ENCODE data around the gene FMO3. TPM values are rescaled to one million over a fixed set of nuclear protein-coding genes. Genes with fewer than 3 reads are reported as not detected.

FMO3 gene
- total RNA-seq, 2 donors from 2014 or later = 0.19 to 0.42 TPM

GRCh38 chr1:171122299-171122698, 31.6 kb downstream of the FMO3 start:
- Histone ChIP-seq H3K9me3 (no peaks in the 10 kb centered on the region), H3K27me3 (no peaks in the 10 kb centered on the region), H3K36me3 (no peaks in the 10 kb centered on the region), H3K4me3 (no peak overlapping the region), H3K9ac (ENCODE audit: low read depth in 2 of 2, low read length in 2 of 2) (no peak overlapping the region), H3K4me1 (no peaks in the 10 kb centered on the region), H3K27ac (no peak overlapping the region)
- DNase-seq = no peak
- TF ChIP-seq CTCF (IDR thresholded peaks at IDR 0.05) = no peak
- intact Hi-C loops (cut with DNase I) = no loop called here

GRCh38 chr1:171122893-171123292, 32.2 kb downstream of the FMO3 start:
- Histone ChIP-seq H3K9ac (ENCODE audit: low read depth in 2 of 2, low read length in 2 of 2) (no peak overlapping the region), H3K27me3 (no peaks in the 10 kb centered on the region), H3K4me1 (no peaks in the 10 kb centered on the region), H3K4me3 (no peak overlapping the region), H3K9me3 (no peaks in the 10 kb centered on the region), H3K27ac (no peak overlapping the region), H3K36me3 (no peaks in the 10 kb centered on the region)
- no peak for DNase-seq
- no peak for TF ChIP-seq CTCF (IDR thresholded peaks at IDR 0.05)
- intact Hi-C loops (cut with DNase I) = no loop called here

- H3K9ac ChIP-seq (ENCODE audit: low read depth in 2 of 2, low read length in 2 of 2) = no peak overlapping the region
- H3K36me3 ChIP-seq = no peaks in the 10 kb centered on the region
- no peaks in the 10 kb centered on the region for H3K27me3 ChIP-seq
- no peak overlapping the region for H3K4me3 ChIP-seq
- H3K9me3 ChIP-seq = no peaks in the 10 kb centered on the region
- TF ChIP-seq CTCF (IDR thresholded peaks at IDR 0.05) = no peak
- H3K27ac ChIP-seq = no peak overlapping the region
- DNase-seq = no peak
- no peaks in the 10 kb centered on the region for H3K4me1 ChIP-seq
- intact Hi-C loops (cut with DNase I) = no loop called here
Measured at GRCh38 chr1:171126504-171126903, 35.8 kb downstream of the FMO3 start.

- DNase-seq = no peak
- intact Hi-C loops (cut with DNase I) = no loop called here
- Histone ChIP-seq H3K9ac (ENCODE audit: low read depth in 2 of 2, low read length in 2 of 2) (no peak overlapping the region), H3K4me3 (no peak overlapping the region), H3K36me3 (no peaks in the 10 kb centered on the region), H3K27ac (no peak overlapping the region), H3K9me3 (no peaks in the 10 kb centered on the region), H3K27me3 (no peaks in the 10 kb centered on the region), H3K4me1 (no peaks in the 10 kb centered on the region)
- TF ChIP-seq CTCF (IDR thresholded peaks at IDR 0.05) = no peak
Measured at GRCh38 chr1:171127099-171127498, 36.4 kb downstream of the FMO3 start.

GRCh38 chr1:171127501-171127900, 36.8 kb downstream of the FMO3 start:
- no peak overlapping the region for H3K27ac ChIP-seq
- H3K9ac ChIP-seq (ENCODE audit: low read depth in 2 of 2, low read length in 2 of 2) = no peak overlapping the region
- DNase-seq = no peak
- H3K27me3 ChIP-seq = no peaks in the 10 kb centered on the region
- no peaks in the 10 kb centered on the region for H3K9me3 ChIP-seq
- intact Hi-C loops (cut with DNase I) = no loop called here
- no peaks in the 10 kb centered on the region for H3K36me3 ChIP-seq
- H3K4me1 ChIP-seq = no peaks in the 10 kb centered on the region
- H3K4me3 ChIP-seq = no peak overlapping the region
- no peak for TF ChIP-seq CTCF (IDR thresholded peaks at IDR 0.05)

GRCh38 chr1:171128463-171128862, 37.8 kb downstream of the FMO3 start:
- no peaks in the 10 kb centered on the region for H3K9me3 ChIP-seq
- no peaks in the 10 kb centered on the region for H3K36me3 ChIP-seq
- intact Hi-C loops (cut with DNase I) = no loop called here
- H3K9ac ChIP-seq (ENCODE audit: low read depth in 2 of 2, low read length in 2 of 2) = no peak overlapping the region
- no peaks in the 10 kb centered on the region for H3K27me3 ChIP-seq
- H3K27ac ChIP-seq = no peak overlapping the region
- no peaks in the 10 kb centered on the region for H3K4me1 ChIP-seq
- no peak overlapping the region for H3K4me3 ChIP-seq
- DNase-seq = no peak
- no peak for TF ChIP-seq CTCF (IDR thresholded peaks at IDR 0.05)
